ENCODE measurements around the gene CDHR3.

The CDHR3 gene

DNA sequence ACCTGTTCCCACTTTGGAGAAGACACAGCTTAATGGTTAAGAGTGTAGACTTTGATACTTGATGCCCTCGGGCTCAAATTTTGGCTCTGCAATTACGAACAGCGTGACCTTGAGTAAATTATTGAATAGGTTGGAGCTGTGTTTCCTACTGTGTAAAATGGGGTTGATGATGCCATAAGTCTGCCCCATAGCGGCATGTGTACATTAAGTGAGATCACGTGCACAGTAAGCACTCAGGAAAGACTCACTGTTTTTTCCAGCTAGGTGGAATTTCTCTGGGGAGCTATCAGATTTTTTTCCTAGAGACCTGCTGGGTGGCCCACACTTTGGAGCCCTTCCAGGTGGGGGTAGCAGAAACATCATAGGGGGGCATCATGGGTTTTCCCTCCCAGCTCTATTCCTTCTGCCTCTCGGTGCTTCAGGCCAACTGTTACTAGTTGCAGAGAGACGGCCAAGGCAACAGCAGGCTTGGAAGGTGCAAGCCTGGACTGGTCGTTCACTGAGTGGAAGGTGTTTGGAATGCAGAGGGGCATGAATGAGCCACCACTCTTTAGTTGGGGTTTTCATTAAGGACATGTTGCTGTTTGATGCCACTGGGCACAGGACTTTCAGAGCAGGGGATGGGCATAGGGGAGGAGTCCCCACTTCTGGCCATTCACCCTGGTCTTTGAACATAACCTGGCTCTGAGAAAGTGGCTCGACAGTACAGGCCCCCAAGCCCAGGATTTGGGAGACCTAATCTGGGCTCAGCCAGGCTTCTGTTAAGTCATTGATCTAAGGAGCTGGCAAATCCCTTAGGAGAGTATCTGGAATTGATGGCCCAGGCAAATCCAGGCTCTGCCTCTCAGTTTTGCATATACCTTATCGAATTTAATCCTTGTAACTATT, 85.0 kb downstream of the CDHR3 start:
- no peak for TF ChIP-seq CTCF (IDR thresholded peaks at IDR 0.05; ENCODE audit: low read depth, low read length, missing control alignments)
- no peak overlapping the region for H3K4me3 ChIP-seq (ENCODE audit: low read depth, low read length)
- DNase-seq (ENCODE audit: low read depth), result no peak

- no peak overlapping the region for H3K4me3 ChIP-seq (ENCODE audit: low read depth, low read length)
- no peak for TF ChIP-seq CTCF (IDR thresholded peaks at IDR 0.05; ENCODE audit: low read depth, low read length, missing control alignments)
- DNase-seq (ENCODE audit: low read depth), result no peak
Measured at GRCh38 chr7:106048706-106049020, 85.6 kb downstream of the CDHR3 start.

GRCh38 chr7:106049139-106049752, 86.2 kb downstream of the CDHR3 start:
- H3K4me3 ChIP-seq (ENCODE audit: low read depth, low read length), result no peak overlapping the region
- DNase-seq (ENCODE audit: low read depth), result no peak
- TF ChIP-seq CTCF (IDR thresholded peaks at IDR 0.05; ENCODE audit: low read depth, low read length, missing control alignments), result no peak

DNA sequence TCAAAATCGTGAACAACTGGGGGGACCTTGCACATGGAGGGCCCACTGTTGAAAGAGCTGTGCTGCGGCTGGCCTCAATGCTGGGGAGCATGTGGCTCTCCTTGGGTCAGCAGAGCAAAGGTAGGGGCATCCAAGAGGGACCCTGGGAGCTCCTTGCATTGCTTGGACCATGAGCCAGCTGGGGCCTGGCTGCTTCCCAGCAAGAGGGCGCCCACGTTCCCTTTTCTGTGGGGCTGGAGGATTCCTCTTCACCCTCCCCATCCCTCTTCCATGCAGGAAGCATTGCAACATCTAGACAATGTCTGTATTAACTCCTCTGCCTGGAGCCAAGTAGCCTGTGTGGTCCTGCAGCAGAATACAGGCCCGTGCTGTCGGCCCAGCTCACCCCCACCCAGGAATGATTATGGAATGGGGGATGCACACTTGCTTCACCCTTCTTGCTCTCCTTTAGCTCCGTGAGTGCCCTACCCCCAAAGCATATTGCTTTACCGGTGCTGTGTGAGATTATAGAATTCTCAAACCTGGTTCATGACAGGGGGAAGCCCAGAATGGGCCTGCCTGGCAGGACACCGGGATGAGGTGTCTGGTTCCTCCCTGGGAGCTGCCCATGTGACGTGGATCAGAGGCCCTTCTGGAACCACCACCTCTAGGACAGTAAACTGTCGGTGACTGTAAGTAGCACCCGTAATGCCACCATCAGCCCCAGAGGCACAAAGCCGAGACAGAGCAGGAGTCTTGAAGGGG, 87.1 kb downstream of the CDHR3 start:
- peak; percentile 14 for TF ChIP-seq CTCF (IDR thresholded peaks at IDR 0.05; ENCODE audit: low read depth, low read length, missing control alignments)
- no peak overlapping the region for H3K4me3 ChIP-seq (ENCODE audit: low read depth, low read length)
- DNase-seq (ENCODE audit: low read depth), result no peak

GRCh38 chr7:106050746-106051117, 87.7 kb downstream of the CDHR3 start:
- H3K4me3 ChIP-seq (ENCODE audit: low read depth, low read length), result no peak overlapping the region
- TF ChIP-seq CTCF (IDR thresholded peaks at IDR 0.05; ENCODE audit: low read depth, low read length, missing control alignments), result no peak
- DNase-seq (ENCODE audit: low read depth), result no peak

DNA sequence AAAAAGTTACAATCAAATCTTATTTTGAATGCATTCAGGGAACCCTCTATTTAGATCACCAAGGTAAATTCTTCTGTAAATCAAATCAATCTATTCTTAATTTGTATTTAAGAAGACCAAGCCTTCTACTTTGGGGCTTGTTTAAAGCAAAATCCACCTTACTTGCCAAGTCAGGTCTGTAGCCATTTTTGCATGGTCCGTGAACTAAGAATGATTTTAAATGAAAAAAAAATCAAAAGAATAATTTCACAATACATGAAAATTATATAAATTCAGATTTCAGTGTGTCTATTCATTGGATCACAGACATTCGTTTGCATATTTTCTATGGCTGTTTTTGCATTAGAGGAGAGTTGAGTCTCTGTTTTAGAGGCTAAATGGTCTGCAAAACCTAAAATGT, 89.6 kb downstream of the CDHR3 start:
- no peak overlapping the region for H3K4me3 ChIP-seq (ENCODE audit: low read depth, low read length)
- DNase-seq (ENCODE audit: low read depth), result no peak
- TF ChIP-seq CTCF (IDR thresholded peaks at IDR 0.05; ENCODE audit: low read depth, low read length, missing control alignments), result no peak
